NCI-H460 (cell line): ENCODE measurements around the gene COPS7A. TPM values are rescaled to one million over a fixed set of nuclear protein-coding genes. Genes with fewer than 3 reads are reported as not detected.
"Not testable (repeated sequence)": the region's sequence is repeated elsewhere in the genome, so short reads cannot be mapped to it uniquely, and the experiment has no call there.

Source experiments
- DNase-seq: peaks from one replicate; pipeline ENCODE4 v3.0.0-alpha.2; 2016; ENCODE audit warnings: low read depth; ENCODE audit errors: extremely low read depth
- total RNA-seq: library from RNA; depleted of rRNA; stranded (reverse); fragments of >200 nt; shearing (Covaris generic); gene quantifications from 2 replicates; pipeline ENCODE4 v1.2.3, GENCODE V29; 2014

The COPS7A gene
- total RNA-seq, 1 experiment from 2014 or later: 75.2 TPM

- DNase-seq: no peak
Observed at GRCh38 chr12:6700646-6701051, 23.2 kb upstream of the COPS7A start, which contains the start of gene PIANP. PIANP (minus strand) TSS chr12:6700815; CDS start chr12:6698061, 2,754 bp downstream.

GRCh38 chr12:6701078-6701768 is 22.6 kb upstream of the COPS7A start:
- DNase-seq: no peak

DNA sequence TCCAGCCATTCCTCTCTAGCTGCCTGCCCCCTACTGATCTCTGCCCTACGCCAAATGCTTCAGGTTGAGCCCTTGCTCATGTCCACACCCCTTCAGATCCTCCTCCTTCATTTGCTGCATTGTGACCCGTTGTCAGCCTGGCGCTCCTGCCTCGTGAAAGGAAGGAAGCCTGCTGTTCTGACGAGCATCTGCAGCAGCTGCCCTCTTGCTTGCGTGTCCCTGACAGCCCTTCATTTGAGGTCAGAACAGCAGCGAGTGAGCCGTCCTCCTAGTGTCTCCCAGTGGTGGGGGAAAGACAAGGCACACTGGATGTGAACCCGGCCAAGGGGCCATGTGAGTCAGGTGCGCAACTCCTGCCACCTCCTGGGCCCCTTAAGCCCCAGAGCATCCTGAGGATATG is 20.2 kb upstream of the COPS7A start:
- no peak for DNase-seq

DNA sequence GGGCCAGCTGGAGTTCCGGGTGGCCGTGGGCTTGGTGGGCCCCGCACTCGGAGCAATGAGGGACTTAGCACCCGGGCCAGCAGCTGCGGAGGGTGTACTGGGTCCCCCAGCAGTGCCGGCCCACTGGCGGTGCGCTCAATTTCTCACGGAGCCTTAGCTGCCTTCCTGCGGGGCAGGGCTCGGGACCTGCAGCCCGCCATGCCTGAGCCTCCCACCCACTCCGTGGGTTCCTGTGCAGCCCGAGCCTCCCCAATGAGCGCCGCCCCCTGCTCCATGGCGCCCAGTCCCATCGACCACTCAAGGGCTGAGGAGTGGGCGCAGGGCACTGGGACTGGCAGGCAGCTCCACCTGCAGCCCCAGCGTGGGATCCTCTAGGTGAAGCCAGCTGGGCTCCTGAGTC is 15.5 kb upstream of the COPS7A start:
- DNase-seq: not testable (repeated sequence)

DNA sequence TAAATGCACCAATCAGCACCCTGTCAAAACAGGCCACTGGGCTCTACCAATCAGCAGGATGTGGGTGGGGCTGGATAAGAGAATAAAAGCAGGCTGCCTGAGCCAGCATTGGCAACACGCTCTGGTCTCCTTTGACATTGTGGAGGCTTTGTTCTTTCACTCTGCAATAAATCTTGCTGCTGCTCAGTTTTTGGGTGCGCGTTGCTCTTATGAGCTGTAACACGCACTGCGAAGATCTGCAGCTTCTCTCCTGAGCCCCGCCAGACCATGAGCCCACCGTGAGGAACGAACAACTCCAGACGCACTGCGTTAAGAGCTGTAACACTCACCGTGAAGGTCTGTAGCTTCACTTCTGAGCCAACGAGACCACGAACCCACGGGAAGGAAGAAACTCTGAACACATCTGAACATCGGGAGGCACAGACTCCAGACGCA is 14.9 kb upstream of the COPS7A start:
- DNase-seq: no peak

DNA sequence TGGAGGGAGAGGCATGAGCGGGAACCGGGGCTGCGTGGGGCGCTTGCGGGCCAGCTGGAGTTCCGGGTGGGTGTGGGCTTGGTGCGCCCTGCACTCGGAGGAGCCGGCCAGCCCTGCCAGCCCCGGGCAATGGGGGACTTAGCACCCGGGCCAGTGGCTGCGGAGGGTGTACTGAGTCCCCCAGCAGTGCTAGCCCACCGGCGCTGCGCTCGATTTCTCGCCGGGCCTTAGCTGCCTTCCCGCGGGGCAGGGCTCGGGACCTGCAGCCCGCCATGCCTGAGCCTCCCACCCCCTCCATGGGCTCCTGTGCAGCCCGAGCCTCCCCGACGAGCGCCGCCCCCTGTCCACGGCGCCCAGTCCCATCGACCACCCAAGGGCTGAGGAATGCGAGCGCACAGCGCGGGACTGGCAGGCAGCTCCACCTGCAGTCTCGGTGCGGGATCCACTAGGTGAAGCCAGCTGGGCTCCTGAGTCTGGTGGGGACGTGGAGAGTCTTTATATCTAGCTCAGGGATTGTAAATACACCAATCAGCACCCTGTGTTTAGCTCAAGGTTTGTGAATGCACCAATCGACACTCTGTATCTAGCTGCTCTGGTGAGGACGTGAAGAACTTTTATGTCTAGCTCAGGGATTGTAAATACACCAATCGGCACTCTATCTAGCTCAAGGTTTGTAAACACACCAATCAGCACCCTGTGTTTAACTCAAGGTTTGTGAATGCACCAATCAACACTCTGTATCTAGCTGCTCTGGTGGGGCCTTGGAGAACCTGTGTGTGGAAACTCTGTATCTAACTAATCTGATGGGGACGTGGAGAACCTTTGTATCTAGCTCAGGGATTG is 7.6 kb upstream of the COPS7A start:
- not testable (repeated sequence) for DNase-seq

DNA sequence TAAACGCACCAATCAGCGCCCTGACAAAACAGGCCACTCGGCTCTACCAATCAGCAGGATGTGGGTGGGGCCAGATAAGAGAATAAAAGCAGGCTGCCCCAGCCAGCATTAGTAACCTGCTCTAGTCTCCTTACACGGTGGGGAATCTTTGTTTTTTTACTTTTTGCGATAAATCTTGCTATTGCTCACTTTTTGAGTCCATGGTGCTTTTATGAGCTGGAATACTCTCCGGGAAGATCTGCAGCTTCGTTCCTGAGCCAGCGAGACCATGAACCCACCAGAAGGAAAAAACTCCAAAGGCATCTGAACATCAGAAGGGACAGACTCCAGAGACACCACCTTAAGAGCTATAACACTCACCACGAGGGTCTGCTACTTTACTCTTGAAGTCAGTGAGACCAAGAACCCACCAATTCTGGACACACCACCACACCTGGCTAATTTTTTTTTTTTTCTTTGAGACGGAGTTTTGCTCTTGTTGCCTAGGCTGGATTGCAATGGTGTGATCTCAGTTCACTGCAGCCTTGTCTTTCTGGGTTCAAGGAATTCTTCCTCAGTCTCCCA is 6.9 kb upstream of the COPS7A start:
- DNase-seq: no peak

GRCh38 chr12:6722863-6723262 is 983 bp upstream of the COPS7A start:
- no peak for DNase-seq

- no peak for DNase-seq
Observed at GRCh38 chr12:6724409-6724797, 557 bp downstream of the COPS7A start.

DNA sequence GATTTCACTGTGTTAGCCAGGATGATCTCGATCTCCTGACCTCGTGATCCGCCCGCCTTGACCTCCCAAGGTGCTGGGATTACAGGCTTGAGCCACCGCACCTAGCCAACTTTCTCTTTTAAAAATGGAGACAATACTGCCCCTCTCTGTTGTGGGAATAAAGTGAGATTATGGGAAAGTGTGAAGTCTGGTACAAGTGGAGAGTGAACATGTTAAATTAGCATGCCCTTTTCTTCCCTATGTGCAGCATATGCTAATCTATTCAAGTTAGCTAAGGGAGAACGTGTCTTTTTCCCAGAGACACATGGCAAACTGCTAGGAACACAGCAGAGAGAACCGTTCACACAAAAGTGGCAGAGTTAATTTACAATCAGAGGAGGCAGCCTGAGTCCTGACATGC is 1.5 kb downstream of the COPS7A start:
- no peak for DNase-seq

- no peak for DNase-seq
Observed at GRCh38 chr12:6729186-6729585, 5.3 kb downstream of the COPS7A start.

DNA sequence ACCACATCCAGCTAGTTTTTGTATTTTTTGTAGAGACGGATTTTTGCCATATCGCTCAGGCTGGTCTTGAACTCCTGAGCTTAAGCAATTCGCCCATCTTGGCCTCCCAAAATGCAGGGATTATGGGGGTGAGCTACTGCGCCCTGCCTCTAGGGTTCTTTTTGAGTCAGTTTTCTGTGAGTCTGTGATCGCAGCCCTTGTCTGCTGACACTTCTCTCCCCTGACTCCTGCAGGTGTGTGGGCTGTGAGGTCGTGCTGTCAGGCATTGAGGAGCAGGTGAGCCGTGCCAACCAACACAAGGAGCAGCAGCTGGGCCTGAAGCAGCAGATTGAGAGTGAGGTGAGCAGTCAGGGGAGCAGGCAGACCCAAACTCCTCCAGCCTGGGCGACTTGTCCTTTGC is 6.3 kb downstream of the COPS7A start:
- DNase-seq: no peak

GRCh38 chr12:6734506-6735387 is 10.9 kb downstream of the COPS7A start:
- DNase-seq: no peak

DNA sequence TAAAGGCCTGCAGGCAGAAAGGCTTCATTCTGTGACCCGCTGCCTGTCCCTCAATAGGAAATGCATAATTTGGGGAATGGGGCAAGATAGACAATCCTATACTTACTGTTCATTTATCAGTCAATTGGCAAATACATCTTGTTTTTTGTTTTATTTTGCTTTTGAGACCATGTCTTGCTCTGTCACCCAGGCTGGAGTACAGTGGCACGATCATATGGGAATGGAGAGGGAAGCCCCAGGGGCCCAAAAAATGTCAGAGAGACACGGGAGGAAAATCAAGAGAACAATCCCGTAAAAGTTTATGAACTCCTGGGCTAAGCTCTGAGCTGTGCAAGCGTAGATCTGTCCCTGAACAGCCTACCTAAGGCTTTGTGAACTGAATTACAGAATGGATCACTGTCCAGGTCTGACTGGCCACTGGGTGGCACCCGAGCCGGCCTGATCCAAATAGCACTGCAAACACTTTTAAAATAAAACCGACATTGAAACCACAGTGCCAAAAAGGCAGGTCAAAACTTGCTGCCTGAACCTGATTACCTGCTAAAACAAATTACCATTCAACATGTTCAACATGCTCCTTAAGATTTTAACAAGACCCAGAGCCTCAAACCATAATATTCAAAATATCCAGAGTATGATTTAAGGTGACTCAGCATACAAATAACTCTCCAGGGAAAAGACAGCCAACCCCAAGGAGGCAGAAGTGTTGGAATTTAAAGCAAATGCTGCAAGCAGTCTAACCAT is 11.8 kb downstream of the COPS7A start:
- DNase-seq: peak; percentile 44

DNA sequence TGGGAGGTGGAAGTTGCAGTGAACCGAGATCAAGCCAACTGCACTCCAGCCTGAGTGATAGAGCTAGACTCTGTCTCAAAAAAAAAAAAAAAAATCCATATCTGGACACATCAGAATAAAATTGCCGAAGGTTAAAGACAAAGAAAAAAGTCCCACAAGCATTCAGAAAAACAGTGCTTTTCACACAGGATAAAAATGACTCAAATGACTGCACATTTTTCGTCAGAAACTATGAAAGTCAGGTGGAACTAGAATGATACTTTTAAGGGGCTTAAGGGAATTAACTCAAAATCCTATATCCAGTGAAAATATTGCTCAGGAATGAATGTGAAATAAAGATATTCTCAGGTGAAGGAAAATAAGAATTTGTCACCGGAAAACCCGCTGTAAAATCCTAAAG is 12.9 kb downstream of the COPS7A start:
- no peak for DNase-seq

DNA sequence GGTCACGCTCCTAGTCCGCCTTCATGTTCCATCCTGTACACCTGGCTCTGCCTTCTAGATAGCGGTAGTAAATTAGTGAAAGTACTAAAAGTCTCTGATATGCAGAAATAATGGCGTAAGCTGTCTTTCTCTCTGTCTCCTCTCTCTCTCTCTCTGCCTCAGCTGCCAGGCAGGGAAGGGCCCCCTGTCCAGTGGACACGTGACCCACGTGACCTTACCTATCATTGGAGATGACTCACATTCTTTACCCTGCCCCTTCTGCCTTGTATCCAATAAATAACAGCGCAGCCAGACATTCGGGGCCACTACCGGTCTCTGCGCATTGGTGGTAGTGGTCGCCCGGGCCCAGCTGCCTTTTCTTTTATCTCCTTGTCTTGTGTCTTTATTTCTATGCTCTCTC is 18.2 kb downstream of the COPS7A start:
- not testable (repeated sequence) for DNase-seq

DNA sequence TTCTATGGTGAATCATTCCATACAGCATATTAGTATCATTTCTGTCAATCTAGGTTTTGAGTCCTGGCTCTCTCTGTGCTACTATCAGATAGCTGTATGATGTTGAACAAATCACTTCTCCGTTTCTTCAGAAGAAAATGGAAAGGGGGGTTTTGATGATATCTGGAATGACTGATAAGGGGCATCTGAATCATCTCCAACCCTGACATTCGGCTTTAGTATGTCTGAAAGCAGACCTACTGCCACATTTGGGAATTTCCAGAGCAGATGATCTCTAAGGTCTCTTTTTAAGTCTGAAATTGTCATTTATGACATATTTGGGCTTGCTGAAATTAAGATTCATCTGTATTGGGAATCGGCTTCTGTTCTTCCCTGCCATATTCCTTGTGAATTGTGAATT is 19.0 kb downstream of the COPS7A start:
- no peak for DNase-seq

GRCh38 chr12:6743300-6743699 is 19.5 kb downstream of the COPS7A start:
- not testable (repeated sequence) for DNase-seq

DNA sequence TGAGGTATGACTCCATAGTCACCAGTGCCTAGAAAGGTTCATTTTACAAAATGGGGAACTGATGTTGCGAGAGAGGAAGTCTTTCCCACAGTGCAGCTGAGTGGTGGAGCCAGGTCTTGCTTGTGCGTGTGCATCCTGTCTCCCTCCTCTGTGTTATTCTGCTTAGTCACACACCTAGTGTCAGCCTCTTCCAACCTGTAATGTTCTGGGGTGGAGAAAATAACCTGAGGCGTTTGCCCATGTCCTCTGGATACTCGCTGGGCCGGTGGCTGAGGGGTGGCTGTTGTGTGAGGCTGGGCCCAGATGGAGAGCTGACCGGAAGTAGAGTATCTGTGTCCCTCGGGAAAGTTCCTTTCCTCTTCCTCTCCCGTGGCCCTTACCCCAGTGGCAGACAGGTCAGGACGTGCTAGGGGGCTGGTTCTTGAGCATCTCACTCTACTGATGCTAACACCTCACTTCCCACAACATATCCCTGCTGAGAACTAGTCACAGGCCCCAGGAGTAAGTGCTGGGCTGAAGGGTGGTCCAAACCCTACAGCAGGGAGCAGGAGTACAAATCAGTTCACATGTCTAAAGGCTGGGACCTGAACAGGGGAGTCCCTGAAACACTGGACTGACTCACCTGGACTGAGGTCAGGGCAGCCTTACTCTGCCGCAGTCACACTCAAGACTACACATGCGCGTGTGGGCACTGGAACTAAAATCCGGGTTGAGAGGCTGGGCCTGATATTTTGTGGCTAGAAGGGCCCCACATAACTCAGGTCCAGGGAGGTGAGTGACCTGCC is 22.1 kb downstream of the COPS7A start:
- no peak for DNase-seq
